ENCODE data around the gene PSME2. TPM values are rescaled to one million over a fixed set of nuclear protein-coding genes. Genes with fewer than 3 reads are reported as not detected.

Gene PSME2
- total and polyA plus RNA-seq, 9 of the 15 experiments (the other 6 are each of a cell fraction or from before 2014, with no cell fraction given): 111 to 579 (median 159) TPM

DNA sequence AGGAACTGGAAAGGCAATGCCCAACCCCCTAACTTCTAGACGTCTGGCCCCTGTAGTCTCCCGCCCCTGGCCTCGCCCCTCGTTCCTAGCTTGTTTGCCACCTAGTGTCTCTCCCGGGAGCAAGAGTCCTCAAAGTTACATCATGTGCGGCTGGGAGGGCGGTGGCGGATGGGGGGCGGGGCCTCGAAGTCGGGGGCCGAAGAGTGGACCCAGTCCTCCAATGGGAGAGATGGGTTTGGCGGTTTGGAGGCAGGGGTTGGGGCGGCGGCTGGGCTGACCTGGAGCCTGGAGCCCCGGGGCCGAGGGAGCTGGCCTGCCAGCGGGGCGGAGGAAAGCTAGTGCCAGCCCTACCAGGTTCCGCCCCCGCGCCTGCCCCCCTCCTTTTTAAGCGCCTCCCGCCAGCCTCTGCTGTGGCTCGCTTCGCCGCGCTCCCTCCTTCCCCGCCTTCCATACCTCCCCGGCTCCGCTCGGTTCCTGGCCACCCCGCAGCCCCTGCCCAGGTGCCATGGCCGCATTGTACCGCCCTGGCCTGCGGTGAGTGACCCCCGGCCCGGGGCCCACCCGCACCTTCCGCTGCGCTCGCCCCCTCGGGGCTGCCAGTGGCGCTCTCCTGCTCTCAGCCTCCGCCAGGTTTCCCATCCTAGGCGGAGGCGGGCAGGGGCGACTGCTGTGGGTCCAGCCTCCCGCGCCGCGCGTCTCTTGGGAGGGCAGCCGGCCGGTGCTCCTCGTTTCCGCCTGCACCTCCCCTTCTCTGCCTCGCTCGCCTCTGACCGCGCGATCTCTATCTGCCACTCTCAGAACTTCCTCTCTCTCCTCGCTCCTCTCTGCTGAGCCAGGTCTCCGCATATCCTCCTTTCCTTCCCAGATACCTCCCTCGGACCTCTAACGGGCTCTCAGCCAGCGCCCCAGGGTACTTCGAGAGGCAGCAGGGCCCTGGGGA, 52.2 kb downstream of the PSME2 start, which contains the start of gene PCK2 (continued):
- peak; percentile 36 for TF ChIP-seq NEUROD1 (IDR thresholded peaks at IDR 0.05; ENCODE audit: borderline replicate concordance, low read depth, low read length, partially characterized antibody)
- TF ChIP-seq WHSC1 (IDR thresholded peaks at IDR 0.05; ENCODE audit: low read length): no peak
- TF ChIP-seq MTA2 (IDR thresholded peaks at IDR 0.05; ENCODE audit: low read depth): no peak
- TF ChIP-seq CXXC5 (CRISPR knock-in tag; IDR thresholded peaks at IDR 0.05): peak; percentile 50
- no peak for TF ChIP-seq ZFP36 (IDR thresholded peaks at IDR 0.05; ENCODE audit: low read depth, low read length, partially characterized antibody)
- no peak for TF ChIP-seq SNRNP70 (optimal IDR thresholded peaks at IDR 0.05; ENCODE audit: low read depth, low read length)
- no peak for TF ChIP-seq ZNF785 (CRISPR knock-in tag; IDR thresholded peaks at IDR 0.05)
- TF ChIP-seq ZBTB26 (CRISPR knock-in tag; IDR thresholded peaks at IDR 0.05): no peak
- peak; percentile 90 for TF ChIP-seq VEZF1 (CRISPR knock-in tag; IDR thresholded peaks at IDR 0.05)
- TF ChIP-seq HMGN3 (IDR thresholded peaks at IDR 0.05; ENCODE audit: borderline replicate concordance, extremely low read depth, insufficient read length, low read depth, low read length): peak; percentile 71
- TF ChIP-seq BMI1 (IDR thresholded peaks at IDR 0.05; ENCODE audit: low read length): no peak
- no peak for TF ChIP-seq CHD2 (IDR thresholded peaks at IDR 0.05; ENCODE audit: low read depth, low read length)
- TF ChIP-seq TCF3 (CRISPR knock-in tag; IDR thresholded peaks at IDR 0.05): 0 out of 2 replicates have a peak, but pooled peaks have one; percentile 7
- no peak for TF ChIP-seq PURB (CRISPR knock-in tag; IDR thresholded peaks at IDR 0.05; ENCODE audit: low read depth)
- TF ChIP-seq PCBP1 (IDR thresholded peaks at IDR 0.05; ENCODE audit: low read depth, low read length, poor library complexity, severe bottlenecking): peak; percentile 95
- TF ChIP-seq XRCC5 (IDR thresholded peaks at IDR 0.05; ENCODE audit: low read depth, low read length): no peak
- TF ChIP-seq ZC3H8 (IDR thresholded peaks at IDR 0.05): no peak
- no peak for TF ChIP-seq HOXB6 (CRISPR knock-in tag; IDR thresholded peaks at IDR 0.05; ENCODE audit: borderline replicate concordance)
- no peak for TF ChIP-seq ELK1 (CRISPR knock-in tag; IDR thresholded peaks at IDR 0.05)
- no peak for TF ChIP-seq ZFPM2 (CRISPR knock-in tag; IDR thresholded peaks at IDR 0.05)
- no peak for TF ChIP-seq HMG20A (CRISPR knock-in tag; conservative IDR thresholded peaks at IDR 0.05)
- TF ChIP-seq RNF2 (IDR thresholded peaks at IDR 0.05): 0 out of 2 replicates have a peak, but pooled peaks have one; percentile 37
- TF ChIP-seq ESRRA (IDR thresholded peaks at IDR 0.05; ENCODE audit: borderline replicate concordance, low read depth): no peak
- peak; percentile 85 for TF ChIP-seq KDM5B (IDR thresholded peaks at IDR 0.05; ENCODE audit: insufficient replicate concordance, low read depth, low read length)
- no peak for TF ChIP-seq SAFB2 (IDR thresholded peaks at IDR 0.05; ENCODE audit: borderline replicate concordance, low read depth, low read length, severe bottlenecking)
- TF ChIP-seq TCFL5 (CRISPR knock-in tag; conservative IDR thresholded peaks at IDR 0.05): no peak
- TF ChIP-seq HNRNPUL1 (IDR thresholded peaks at IDR 0.05; ENCODE audit: low read length): no peak

Data from K562 (cell line).